ENCODE data around the gene KIR2DL1. TPM values are rescaled to one million over a fixed set of nuclear protein-coding genes. Genes with fewer than 3 reads are reported as not detected.
"Not testable (repeated sequence)": the region's sequence is repeated elsewhere in the genome, so short reads cannot be mapped to it uniquely, and the experiment has no call there.

The KIR2DL1 gene
- total RNA-seq (under 1 TPM in 2 of 5 donors, not detected in 3; 0.28 to 0.56 TPM), total RNA-seq (0 to 0.22 (median 0.06) reads per million in 29 experiments)
- 0.94 TPM for total RNA-seq (2013)

GRCh38 chr19:54769646-54770045 is at the start of gene KIR2DL1:
Gene KIR2DL1 (plus strand): TSS chr19:54769793. CDS start chr19:54769851, 58 bp downstream.
- H3K27ac Mint-ChIP-seq; H3K4me3 ChIP-seq (ENCODE audit: control insufficient read depth in 1 of 2, extremely low read depth in 1 of 2, low read length in 1 of 2); H3K9me3 ChIP-seq; POLR2A ChIA-PET; H3K9me3 Mint-ChIP-seq; CTCF ChIA-PET; H3K27me3 ChIP-seq (replicated peaks in 1 of 2; ENCODE audit: control insufficient read depth in 2 of 2, extremely low read depth in 1 of 2, insufficient read depth in 2 of 2, low read length in 1 of 2); H3K36me3 Mint-ChIP-seq; H3K36me3 ChIP-seq (ENCODE audit: control insufficient read depth in 2 of 2, extremely low read depth in 1 of 2, insufficient read depth in 1 of 2, low read length in 1 of 2); H3K4me3 Mint-ChIP-seq; H3K27ac ChIP-seq (ENCODE audit: low read length); H3K27me3 Mint-ChIP-seq; H3K4me1 Mint-ChIP-seq; H3K4me1 ChIP-seq (ENCODE audit: control insufficient read depth in 1 of 2, extremely low read depth in 1 of 2, insufficient read depth in 2 of 2, low read length in 2 of 2); ATAC-seq (replicated peaks in 1 of 4); DNase-seq: not testable (repeated sequence)
- 94% methylated on average over 12 of the region's 15 CpGs for WGBS (ENCODE audit: insufficient coverage)

GRCh38 chr19:54724142-54724541 is 45.5 kb upstream of the KIR2DL1 start, which contains the start of gene KIR3DL3:
Gene KIR3DL3 (plus strand): TSS chr19:54724442. CDS start chr19:54724497, 55 bp downstream.
- Histone ChIP-seq H3K36me3 (ENCODE audit: control insufficient read depth in 2 of 2, extremely low read depth in 1 of 2, insufficient read depth in 1 of 2, low read length in 1 of 2) (no peaks in the 10 kb centered on the region), H3K4me1 (ENCODE audit: control insufficient read depth in 1 of 2, extremely low read depth in 1 of 2, insufficient read depth in 2 of 2, low read length in 2 of 2) (no peaks in the 10 kb centered on the region), H3K4me3 (ENCODE audit: control insufficient read depth in 1 of 2, extremely low read depth in 1 of 2, low read length in 1 of 2) (no peak within 1 kb of the TSS), H3K27ac (ENCODE audit: low read length) (no peak within 1 kb of the TSS), H3K27me3 (replicated peaks in 1 of 2; ENCODE audit: control insufficient read depth in 2 of 2, extremely low read depth in 1 of 2, insufficient read depth in 2 of 2, low read length in 1 of 2) (peaks cover 0 to 11% of the 10 kb centered on the region in 2 experiments), H3K9me3 (peaks cover 8% of the 10 kb centered on the region)
- ATAC-seq (replicated peaks in 1 of 4) (no peak), DNase-seq (no peak)
- CTCF ChIA-PET, result no interaction called here
- no peak within 1 kb of the TSS for H3K4me3 Mint-ChIP-seq
- peaks cover 9% of the 10 kb centered on the region in 2 donors for H3K27me3 Mint-ChIP-seq
- H3K9me3 Mint-ChIP-seq, result peaks cover 14 to 34% (median 17%) of the 10 kb centered on the region in 3 donors
- no peaks in the 10 kb centered on the region for H3K4me1 Mint-ChIP-seq
- H3K36me3 Mint-ChIP-seq, result no peaks in the 10 kb centered on the region
- H3K27ac Mint-ChIP-seq, result no peak within 1 kb of the TSS
- WGBS (ENCODE audit: insufficient coverage), result 96% methylated on average over 7 of the region's 9 CpGs
- POLR2A ChIA-PET, result no interaction called here

- H3K27me3 Mint-ChIP-seq, result peaks cover 9% of the 10 kb centered on the region in 2 donors
- ATAC-seq (replicated peaks in 1 of 4) (no peak), DNase-seq (no peak)
- peaks cover 14 to 29% (median 15%) of the 10 kb centered on the region in 3 donors for H3K9me3 Mint-ChIP-seq
- Histone ChIP-seq H3K4me3 (ENCODE audit: control insufficient read depth in 1 of 2, extremely low read depth in 1 of 2, low read length in 1 of 2) (no peak overlapping the region), H3K9me3 (peaks cover 8% of the 10 kb centered on the region), H3K36me3 (ENCODE audit: control insufficient read depth in 2 of 2, extremely low read depth in 1 of 2, insufficient read depth in 1 of 2, low read length in 1 of 2) (no peaks in the 10 kb centered on the region), H3K27me3 (replicated peaks in 1 of 2; ENCODE audit: control insufficient read depth in 2 of 2, extremely low read depth in 1 of 2, insufficient read depth in 2 of 2, low read length in 1 of 2) (peaks cover 0 to 14% of the 10 kb centered on the region in 2 experiments), H3K4me1 (ENCODE audit: control insufficient read depth in 1 of 2, extremely low read depth in 1 of 2, insufficient read depth in 2 of 2, low read length in 2 of 2) (no peaks in the 10 kb centered on the region), H3K27ac (ENCODE audit: low read length) (no peak overlapping the region)
- no peaks in the 10 kb centered on the region for H3K4me1 Mint-ChIP-seq
- WGBS (ENCODE audit: insufficient coverage), result 52% methylated on average over 3 of the region's 3 CpGs
- no peaks in the 10 kb centered on the region for H3K36me3 Mint-ChIP-seq
- ChIA-PET POLR2A (no interaction called here), CTCF (no interaction called here)
- H3K27ac Mint-ChIP-seq, result no peak overlapping the region
- H3K4me3 Mint-ChIP-seq, result no peak overlapping the region
Observed at GRCh38 chr19:54724644-54725043, 44.9 kb upstream of the KIR2DL1 start.

GRCh38 chr19:54725321-54725720 is 44.3 kb upstream of the KIR2DL1 start:
- Histone ChIP-seq H3K36me3 (ENCODE audit: control insufficient read depth in 2 of 2, extremely low read depth in 1 of 2, insufficient read depth in 1 of 2, low read length in 1 of 2) (no peaks in the 10 kb centered on the region), H3K27ac (ENCODE audit: low read length) (no peak overlapping the region), H3K27me3 (replicated peaks in 1 of 2; ENCODE audit: control insufficient read depth in 2 of 2, extremely low read depth in 1 of 2, insufficient read depth in 2 of 2, low read length in 1 of 2) (peaks cover 0 to 16% of the 10 kb centered on the region in 2 experiments), H3K4me3 (ENCODE audit: control insufficient read depth in 1 of 2, extremely low read depth in 1 of 2, low read length in 1 of 2) (no peak overlapping the region), H3K4me1 (ENCODE audit: control insufficient read depth in 1 of 2, extremely low read depth in 1 of 2, insufficient read depth in 2 of 2, low read length in 2 of 2) (no peaks in the 10 kb centered on the region), H3K9me3 (peaks cover 8% of the 10 kb centered on the region)
- Mint-ChIP-seq H3K4me3 (no peak overlapping the region), H3K4me1 (no peaks in the 10 kb centered on the region), H3K9me3 (peaks cover 9 to 22% (median 14%) of the 10 kb centered on the region in 3 donors), H3K27me3 (peaks cover 9% of the 10 kb centered on the region in 2 donors), H3K36me3 (no peaks in the 10 kb centered on the region), H3K27ac (no peak overlapping the region)
- 93% methylated on average over 4 of the region's 7 CpGs for WGBS (ENCODE audit: insufficient coverage)
- CTCF ChIA-PET, result no interaction called here
- DNase-seq, result no peak
- ATAC-seq (replicated peaks in 1 of 4), result no peak
- POLR2A ChIA-PET, result no interaction called here

GRCh38 chr19:54727562-54727961 is 42.0 kb upstream of the KIR2DL1 start:
- ATAC-seq (replicated peaks in 1 of 4), result no peak

GRCh38 chr19:54728167-54728566 is 41.4 kb upstream of the KIR2DL1 start:
- Histone ChIP-seq H3K27me3 (replicated peaks in 1 of 2; ENCODE audit: control insufficient read depth in 2 of 2, extremely low read depth in 1 of 2, insufficient read depth in 2 of 2, low read length in 1 of 2) (peaks cover 0 to 19% of the 10 kb centered on the region in 2 experiments), H3K4me3 (ENCODE audit: control insufficient read depth in 1 of 2, extremely low read depth in 1 of 2, low read length in 1 of 2) (no peak overlapping the region), H3K27ac (ENCODE audit: low read length) (no peak overlapping the region), H3K36me3 (ENCODE audit: control insufficient read depth in 2 of 2, extremely low read depth in 1 of 2, insufficient read depth in 1 of 2, low read length in 1 of 2) (no peaks in the 10 kb centered on the region), H3K9me3 (no peaks in the 10 kb centered on the region), H3K4me1 (ENCODE audit: control insufficient read depth in 1 of 2, extremely low read depth in 1 of 2, insufficient read depth in 2 of 2, low read length in 2 of 2) (no peaks in the 10 kb centered on the region)
- Mint-ChIP-seq H3K27me3 (peaks cover 16 to 18% of the 10 kb centered on the region in 2 donors), H3K4me3 (no peak overlapping the region), H3K36me3 (no peaks in the 10 kb centered on the region), H3K9me3 (peaks cover 3 to 9% (median 5%) of the 10 kb centered on the region in 3 donors), H3K27ac (no peak overlapping the region), H3K4me1 (no peaks in the 10 kb centered on the region)
- CTCF ChIA-PET, result no interaction called here
- ATAC-seq (replicated peaks in 1 of 4) (no peak), DNase-seq (no peak)
- POLR2A ChIA-PET, result no interaction called here
- no CpG with 5 or more reads among the region's 3 CpGs for WGBS (ENCODE audit: insufficient coverage)

More at GRCh38 chr19:54727562-54727961, 42.0 kb upstream of the KIR2DL1 start:
- no peaks in the 10 kb centered on the region for H3K36me3 Mint-ChIP-seq
- ChIA-PET CTCF (no interaction called here), POLR2A (no interaction called here)
- H3K27ac ChIP-seq (ENCODE audit: low read length), result no peak overlapping the region
- H3K4me3 ChIP-seq (ENCODE audit: control insufficient read depth in 1 of 2, extremely low read depth in 1 of 2, low read length in 1 of 2), result no peak overlapping the region
- H3K4me1 Mint-ChIP-seq, result no peaks in the 10 kb centered on the region
- H3K27me3 Mint-ChIP-seq, result peaks cover 15 to 16% of the 10 kb centered on the region in 2 donors
- DNase-seq, result no peak
- no peaks in the 10 kb centered on the region for H3K9me3 ChIP-seq
- H3K27me3 ChIP-seq (replicated peaks in 1 of 2; ENCODE audit: control insufficient read depth in 2 of 2, extremely low read depth in 1 of 2, insufficient read depth in 2 of 2, low read length in 1 of 2), result peaks cover 0 to 19% of the 10 kb centered on the region in 2 experiments
- H3K9me3 Mint-ChIP-seq, result peaks cover 3 to 9% (median 9%) of the 10 kb centered on the region in 3 donors
- WGBS (ENCODE audit: insufficient coverage), result 76% methylated on average over 9 of the region's 10 CpGs
- H3K4me1 ChIP-seq (ENCODE audit: control insufficient read depth in 1 of 2, extremely low read depth in 1 of 2, insufficient read depth in 2 of 2, low read length in 2 of 2), result no peaks in the 10 kb centered on the region
- H3K36me3 ChIP-seq (ENCODE audit: control insufficient read depth in 2 of 2, extremely low read depth in 1 of 2, insufficient read depth in 1 of 2, low read length in 1 of 2), result no peaks in the 10 kb centered on the region
- no peak overlapping the region for H3K27ac Mint-ChIP-seq
- no peak overlapping the region for H3K4me3 Mint-ChIP-seq

All from T-cell (primary cell).